Smooth muscle cell (in vitro differentiated cells): ENCODE results near the gene ABHD2. TPM values are rescaled to one million over a fixed set of nuclear protein-coding genes. Genes with fewer than 3 reads are reported as not detected.

Source experiments
- DNase-seq: peaks from one replicate; lab custom pipeline; 2025; ENCODE audit not compliant: unreplicated experiment; lab: John Stamatoyannopoulos, UW
- H2AFZ ChIP-seq: fragments of 200-600 bp; sonication (generic); 2 replicates; pipeline ENCODE4 v1.6.0; 2016; ENCODE audit warnings: antibody characterized with exemption, low read depth, mild to moderate bottlenecking
- H3F3A ChIP-seq: fragments of 200-600 bp; sonication (generic); 2 replicates; pipeline ENCODE4 v1.6.0; 2017; ENCODE audit warnings: antibody characterized with exemption, low read depth
- H3K27ac ChIP-seq: fragments of 200-600 bp; sonication (generic); 2 replicates; pipeline ENCODE4 v1.5.1; 2016; ENCODE audit warnings: low read depth, mild to moderate bottlenecking
- H3K27me3 ChIP-seq: fragments of 200-600 bp; sonication (generic); 2 replicates; pipeline ENCODE4 v1.6.1; 2016; ENCODE audit warnings: low read depth, mild to moderate bottlenecking
- H3K36me3 ChIP-seq: fragments of 200-600 bp; sonication (generic); 2 replicates; pipeline ENCODE4 v1.5.1; 2016; ENCODE audit warnings: low read depth
- H3K4me1 ChIP-seq: fragments of 200-600 bp; sonication (generic); 2 replicates; pipeline ENCODE4 v1.5.1; 2016; ENCODE audit warnings: low read depth
- H3K4me2 ChIP-seq: fragments of 200-600 bp; sonication (generic); 2 replicates; pipeline ENCODE4 v1.6.0; 2016; ENCODE audit warnings: mild to moderate bottlenecking
- H3K4me3 ChIP-seq: fragments of 200-600 bp; sonication (generic); 2 replicates; pipeline ENCODE4 v1.5.1; 2016; ENCODE audit warnings: mild to moderate bottlenecking
- H3K79me2 ChIP-seq: fragments of 200-600 bp; sonication (generic); 2 replicates; pipeline ENCODE4 v1.6.0; 2016; ENCODE audit warnings: low read depth, mild to moderate bottlenecking
- H3K9ac ChIP-seq: fragments of 200-600 bp; sonication (generic); 2 replicates; pipeline ENCODE4 v1.6.0; 2016; ENCODE audit warnings: low read depth
- H3K9me3 ChIP-seq: fragments of 200-600 bp; sonication (generic); replicated peaks from 2 replicates; pipeline ENCODE4 v1.5.1; 2016; ENCODE audit warnings: low read depth
- H4K20me1 ChIP-seq: fragments of 200-600 bp; sonication (generic); 2 replicates; pipeline ENCODE4 v1.6.0; 2016; ENCODE audit warnings: low read depth
- CTCF ChIP-seq: fragments of 200-600 bp; sonication (generic); IDR thresholded peaks from 2 replicates; pipeline ENCODE4 v1.5.1; 2017; ENCODE audit warnings: borderline replicate concordance, mild to moderate bottlenecking, antibody characterized with exemption; ENCODE audit not compliant: insufficient read depth, poor library complexity, severe bottlenecking
- WGBS: methylation state at CpG from one replicate; pipeline ENCODE4 v1.1.7; 2016; ENCODE audit warnings: low lambda C conversion rate; 5-methylcytosine and 5-hydroxymethylcytosine counted together
- polyA plus RNA-seq: library from polyadenylated mRNA; unstranded; fragments of >200 nt; fragmentation: Nextera tagmentation; extraction: Ambion mirVana; gene quantifications from 2 replicates; pipeline ENCODE4 v1.2.1, GENCODE V29; 2016
- total RNA-seq: library from RNA; depleted of rRNA; stranded (reverse); fragments of >200 nt; gene quantifications from 2 replicates; pipeline ENCODE4 v1.2.3, GENCODE V29; 2014

ABHD2 gene
- total and polyA plus RNA-seq, 2 experiments from 2014 or later: 9.4 to 23.9 TPM

- H3K27me3 ChIP-seq: no peaks in the 10 kb centered on the region
- no peak for DNase-seq
- no peak overlapping the region for H3K27ac ChIP-seq
- no peak overlapping the region for H2AFZ ChIP-seq
- H4K20me1 ChIP-seq: no peaks in the 10 kb centered on the region
- peaks cover 3% of the 10 kb centered on the region for H3K36me3 ChIP-seq
- no peak overlapping the region for H3K9ac ChIP-seq
- H3F3A ChIP-seq: no peaks in the 10 kb centered on the region
- H3K79me2 ChIP-seq: no peaks in the 10 kb centered on the region
- no peak overlapping the region for H3K4me3 ChIP-seq
- H3K9me3 ChIP-seq: no peaks in the 10 kb centered on the region
- TF ChIP-seq CTCF: no peak
- H3K4me1 ChIP-seq: no peaks in the 10 kb centered on the region
- H3K4me2 ChIP-seq: no peak overlapping the region
- 94% methylated on average over 12 of the region's 12 CpGs for WGBS
These were observed 62.8 kb downstream of the ABHD2 start for GRCh38 chr15:89150762-89151664.

GRCh38 chr15:89155122-89155521 is 66.9 kb downstream of the ABHD2 start:
- H3K4me3 ChIP-seq: no peak overlapping the region
- TF ChIP-seq CTCF: no peak

DNA sequence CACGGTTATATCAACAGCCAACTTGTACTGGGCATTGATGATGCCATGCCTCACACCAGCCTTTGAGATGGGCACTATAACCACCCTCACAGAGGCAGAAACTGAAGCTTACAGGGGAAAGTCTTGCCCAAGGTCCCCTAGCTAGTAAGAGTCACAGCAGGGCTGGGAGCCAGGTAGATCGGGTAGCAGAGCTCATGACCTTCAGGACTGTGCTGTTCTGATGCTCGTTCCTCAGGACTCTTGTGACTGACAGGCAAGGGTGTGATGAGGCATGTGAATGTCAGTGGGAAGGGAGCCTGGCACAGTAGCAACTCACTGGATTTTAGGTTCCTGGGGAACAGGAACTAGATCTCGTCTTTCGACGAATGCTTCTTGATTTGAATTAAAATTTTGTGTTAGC is 67.4 kb downstream of the ABHD2 start:
- no peak for TF ChIP-seq CTCF
- Histone ChIP-seq H3K4me3 (no peak overlapping the region), H2AFZ (no peak overlapping the region), H3K27ac (no peak overlapping the region), H4K20me1 (no peaks in the 10 kb centered on the region), H3K9ac (no peak overlapping the region), H3K79me2 (no peaks in the 10 kb centered on the region), H3K4me2 (no peak overlapping the region), H3F3A (no peaks in the 10 kb centered on the region), H3K27me3 (no peaks in the 10 kb centered on the region), H3K4me1 (no peaks in the 10 kb centered on the region), H3K9me3 (no peaks in the 10 kb centered on the region), H3K36me3 (peaks cover 3% of the 10 kb centered on the region)
- 88% methylated on average over 6 of the region's 6 CpGs for WGBS
- no peak for DNase-seq

More at GRCh38 chr15:89155122-89155521, 66.9 kb downstream of the ABHD2 start:
- H3K36me3 ChIP-seq: peaks cover 3% of the 10 kb centered on the region
- no peaks in the 10 kb centered on the region for H3K9me3 ChIP-seq
- no peak overlapping the region for H3K9ac ChIP-seq
- no peaks in the 10 kb centered on the region for H3K27me3 ChIP-seq
- DNase-seq: no peak
- no peaks in the 10 kb centered on the region for H3K79me2 ChIP-seq
- H3F3A ChIP-seq: no peaks in the 10 kb centered on the region
- no peak overlapping the region for H2AFZ ChIP-seq
- H4K20me1 ChIP-seq: no peaks in the 10 kb centered on the region
- H3K4me1 ChIP-seq: no peaks in the 10 kb centered on the region
- H3K4me2 ChIP-seq: no peak overlapping the region
- H3K27ac ChIP-seq: no peak overlapping the region
- 98% methylated on average over 10 of the region's 10 CpGs for WGBS
